GM19455 (cell line): Measurements from ENCODE around the gene EIF2A.
A peak's percentile ranks its signal among the peaks of the same experiment; 100 is the strongest.

ENCODE experiments used
- ATAC-seq: cut with Tn5 transposase; IDR thresholded peaks from one replicate; pipeline ENCODE4 v1.9.1; 2021; ENCODE audit not compliant: unreplicated experiment

EIF2A gene

DNA sequence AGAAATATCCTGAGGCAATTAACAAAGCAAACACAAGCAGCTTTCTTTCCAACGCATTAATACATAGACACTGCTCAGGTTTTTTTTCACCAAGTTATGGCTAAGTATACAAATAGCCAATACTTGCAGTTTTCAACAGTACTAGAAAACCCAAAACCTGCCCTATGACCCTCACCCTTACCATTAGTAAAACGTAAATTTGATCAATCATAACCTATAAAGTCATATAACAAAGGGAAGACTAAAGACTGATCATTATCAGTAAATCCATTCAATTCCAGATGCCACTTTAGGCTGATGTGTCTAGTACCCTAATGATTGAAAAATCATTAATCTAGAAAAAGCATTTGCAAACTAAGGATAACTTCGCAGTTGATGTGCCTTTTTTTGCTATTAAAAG lies 3.5 kb upstream of the EIF2A start:
- ATAC-seq = no peak

- no peak for ATAC-seq
Observed at GRCh38 chr3:150543531-150543930, 3.1 kb upstream of the EIF2A start.

GRCh38 chr3:150544041-150544440 lies 2.5 kb upstream of the EIF2A start:
- no peak for ATAC-seq

DNA sequence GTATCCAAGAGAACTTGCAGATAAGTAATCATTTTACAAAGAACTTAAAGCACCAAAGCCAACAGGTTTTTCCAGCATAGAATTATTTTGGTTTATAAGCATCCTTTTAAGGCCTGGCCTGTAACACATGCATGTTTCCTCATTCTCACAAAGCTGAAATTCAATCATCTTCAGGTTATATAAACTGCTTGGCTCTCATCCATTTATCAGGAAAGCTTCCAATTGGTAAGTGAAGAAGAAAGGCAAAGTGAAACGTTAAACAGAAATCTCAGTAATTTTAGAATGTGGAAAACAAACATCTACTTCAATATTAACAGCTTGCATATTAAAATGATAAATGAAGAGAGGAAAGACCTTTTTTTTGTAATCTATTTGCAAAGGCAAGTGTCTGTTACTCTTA lies 1.9 kb upstream of the EIF2A start:
- no peak for ATAC-seq

DNA sequence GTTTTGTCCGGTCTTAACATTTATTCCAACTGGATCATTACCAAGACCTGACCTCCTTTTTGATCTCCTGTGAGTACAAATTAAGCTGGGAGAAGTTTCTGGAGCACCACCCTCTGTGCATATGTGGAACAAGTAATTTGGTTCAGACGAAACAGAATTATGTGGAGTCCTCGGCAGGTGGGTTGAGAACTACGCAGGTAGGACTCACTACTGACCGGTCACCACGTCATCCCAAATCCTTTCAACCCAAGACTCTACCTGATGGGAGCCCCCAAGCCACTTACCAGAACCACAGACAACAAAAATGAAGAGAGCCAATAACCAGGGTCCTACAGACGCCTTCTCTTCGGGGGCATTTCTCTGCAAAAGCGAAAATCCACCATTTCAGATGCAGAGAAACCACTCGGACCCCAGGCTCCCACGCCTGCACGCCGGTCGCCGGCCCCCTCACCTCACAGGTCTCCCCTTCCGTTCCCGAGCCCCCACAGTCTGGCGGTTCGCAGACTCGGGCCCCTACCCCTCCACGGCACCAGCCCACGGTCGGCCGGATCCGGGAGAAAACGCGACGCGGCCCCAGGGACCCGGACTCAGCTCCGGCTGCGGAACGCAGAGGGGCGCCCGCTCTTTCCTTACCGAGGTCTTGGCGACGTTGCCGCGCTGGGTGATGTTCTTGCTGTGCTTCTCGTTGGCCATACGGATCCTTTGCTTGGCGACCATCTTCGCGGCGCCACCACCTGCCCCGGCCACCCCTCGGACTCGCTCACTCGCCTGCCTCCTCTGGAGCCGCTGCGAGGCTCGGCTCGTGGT lies 965 bp upstream of the EIF2A start:
- ATAC-seq = peak; percentile 7

DNA sequence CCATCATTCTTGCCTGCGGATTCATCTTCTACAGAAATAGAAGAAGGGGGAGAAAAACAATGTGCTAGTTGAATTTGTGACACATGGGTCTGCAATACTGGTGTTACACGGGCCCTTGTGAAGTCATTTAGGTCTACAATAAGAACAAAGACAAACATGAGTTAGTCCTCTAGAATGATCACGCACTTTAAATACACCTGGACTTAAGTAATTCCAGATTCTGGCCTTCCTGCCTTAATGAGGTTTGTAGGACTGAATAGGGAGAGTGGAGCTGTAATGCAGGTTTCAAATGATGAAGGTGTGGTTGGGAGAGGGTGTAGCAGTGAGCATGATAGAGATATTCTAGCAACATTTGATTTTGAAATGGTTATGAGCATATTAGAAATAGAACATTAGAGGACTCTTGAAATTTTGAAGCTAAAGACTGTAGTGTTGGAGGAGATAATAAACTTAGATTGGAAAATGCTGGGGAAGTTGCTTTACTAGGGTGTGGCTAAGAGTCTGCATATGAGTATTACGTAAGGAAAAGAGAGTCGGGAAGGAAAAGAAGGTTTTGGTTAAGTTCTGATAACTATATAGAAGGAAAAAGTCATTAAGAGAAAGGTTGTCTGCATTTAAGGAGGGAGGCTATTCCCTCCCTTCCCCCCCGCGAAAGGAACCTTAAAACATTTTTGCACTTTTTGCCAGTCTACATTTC lies 606 bp downstream of the EIF2A start:
- no peak for ATAC-seq

GRCh38 chr3:150555859-150556436 lies 9.4 kb downstream of the EIF2A start:
- ATAC-seq = no peak

DNA sequence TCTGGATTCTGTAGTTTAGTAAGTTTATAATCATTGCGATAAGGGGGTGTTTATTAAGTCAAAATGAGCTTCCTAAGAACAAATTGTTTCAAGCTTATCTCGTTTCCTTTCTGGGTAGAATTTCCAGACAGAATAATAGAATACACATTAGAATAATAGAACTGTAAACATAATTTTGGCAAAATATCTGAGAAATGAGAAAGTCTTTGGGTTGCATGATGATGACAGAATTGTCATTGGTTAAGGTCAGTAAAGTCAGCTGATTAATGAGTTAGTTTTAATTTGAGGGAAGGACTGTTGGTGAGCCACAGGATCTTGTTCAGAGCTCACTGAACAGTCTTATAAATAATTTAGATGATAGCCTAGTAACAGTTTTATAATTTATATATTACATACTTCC lies 10.2 kb downstream of the EIF2A start:
- ATAC-seq = no peak

DNA sequence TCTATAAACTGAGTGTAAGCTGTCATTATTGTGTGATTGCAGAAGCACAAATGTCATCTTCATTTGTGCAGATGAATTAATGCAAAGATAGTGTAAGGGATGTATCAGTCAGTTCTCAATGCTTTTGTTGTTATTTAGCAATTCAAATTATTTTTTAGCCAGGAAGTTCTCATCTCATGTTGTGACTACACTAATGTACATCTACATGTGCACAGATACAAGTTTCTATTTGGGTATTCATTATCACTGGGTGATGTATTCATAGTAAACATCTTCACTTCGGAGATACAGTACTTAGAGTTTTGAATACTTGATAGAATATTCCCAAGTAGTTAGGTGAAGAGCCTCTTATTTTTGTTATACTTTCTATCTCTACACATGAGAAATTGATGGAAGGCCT lies 11.1 kb downstream of the EIF2A start:
- no peak for ATAC-seq

DNA sequence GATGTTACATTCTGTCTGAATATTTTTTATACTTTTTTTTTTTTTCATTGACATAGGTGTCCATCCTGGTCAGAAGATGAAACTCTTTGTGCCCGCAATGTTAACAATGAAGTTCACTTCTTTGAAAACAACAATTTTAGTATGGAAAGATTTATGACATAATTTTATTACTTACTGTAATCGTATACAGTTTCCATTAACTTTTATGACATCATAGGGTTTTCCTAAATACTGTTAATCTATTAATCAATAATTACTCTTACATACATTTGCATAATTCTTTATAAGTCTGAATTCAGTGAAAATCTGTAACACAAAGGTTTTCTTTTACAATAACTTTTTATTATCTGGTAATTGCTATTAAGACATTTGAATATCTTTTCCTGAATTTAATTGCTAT lies 17.7 kb downstream of the EIF2A start:
- no peak for ATAC-seq

DNA sequence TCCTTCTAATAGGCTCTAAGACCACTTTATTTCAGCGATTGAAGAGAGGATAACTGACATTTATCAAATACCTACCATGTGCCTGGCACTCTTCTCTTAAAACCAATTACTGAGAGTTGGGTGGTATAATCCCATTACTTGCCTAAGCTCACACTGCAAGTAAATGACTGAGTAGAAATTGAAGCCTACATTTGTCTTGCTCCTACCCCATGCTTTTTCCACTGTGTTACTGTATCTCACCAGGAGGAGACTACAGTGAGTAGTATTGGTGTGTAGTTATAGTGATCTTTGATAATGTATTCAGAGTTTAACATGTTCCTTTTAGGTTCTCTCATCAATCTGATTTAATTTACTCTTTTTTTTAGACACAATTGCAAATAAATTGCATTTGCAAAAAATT lies 20.7 kb downstream of the EIF2A start:
- ATAC-seq = no peak

GRCh38 chr3:150577855-150578254 lies 31.3 kb downstream of the EIF2A start:
- ATAC-seq = no peak

- ATAC-seq = no peak
Observed at GRCh38 chr3:150581174-150581573, 34.6 kb downstream of the EIF2A start.

DNA sequence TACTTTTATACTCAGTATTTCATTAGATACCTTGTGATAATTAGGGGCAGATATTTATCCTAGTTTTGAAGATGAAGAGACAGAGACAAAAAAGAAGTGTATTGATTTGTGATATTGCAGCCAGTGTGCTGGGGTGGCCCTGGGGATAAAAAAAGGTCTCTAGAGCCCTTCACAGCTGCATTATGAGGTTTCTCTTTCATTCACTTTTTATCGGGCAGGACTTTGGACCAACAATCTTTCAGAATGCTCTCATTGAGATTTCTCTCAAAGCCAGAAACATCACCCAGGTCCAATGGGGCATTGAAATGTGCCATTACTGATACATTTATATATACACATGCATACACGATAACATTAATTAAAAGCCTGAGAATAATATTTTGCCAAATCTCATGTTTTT lies 36.0 kb downstream of the EIF2A start:
- peak; percentile 74 for ATAC-seq

DNA sequence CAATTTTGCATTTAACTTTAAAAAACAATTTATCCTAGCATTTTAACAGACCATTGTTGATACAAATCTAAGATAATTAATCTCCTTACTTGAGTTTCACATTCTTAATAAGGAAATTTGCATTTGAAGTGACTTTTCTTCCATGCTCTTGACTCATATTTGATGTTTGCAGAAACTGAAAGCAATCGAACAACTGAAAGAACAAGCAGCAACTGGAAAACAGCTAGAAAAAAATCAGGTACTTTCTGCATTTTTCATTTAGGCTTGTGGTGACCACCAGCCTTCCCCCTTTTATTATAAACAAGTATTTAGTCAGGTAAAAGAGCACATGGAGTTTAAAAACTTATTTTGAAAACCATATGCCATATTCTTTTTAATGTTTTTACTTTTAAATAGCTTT lies 36.4 kb downstream of the EIF2A start:
- no peak for ATAC-seq

DNA sequence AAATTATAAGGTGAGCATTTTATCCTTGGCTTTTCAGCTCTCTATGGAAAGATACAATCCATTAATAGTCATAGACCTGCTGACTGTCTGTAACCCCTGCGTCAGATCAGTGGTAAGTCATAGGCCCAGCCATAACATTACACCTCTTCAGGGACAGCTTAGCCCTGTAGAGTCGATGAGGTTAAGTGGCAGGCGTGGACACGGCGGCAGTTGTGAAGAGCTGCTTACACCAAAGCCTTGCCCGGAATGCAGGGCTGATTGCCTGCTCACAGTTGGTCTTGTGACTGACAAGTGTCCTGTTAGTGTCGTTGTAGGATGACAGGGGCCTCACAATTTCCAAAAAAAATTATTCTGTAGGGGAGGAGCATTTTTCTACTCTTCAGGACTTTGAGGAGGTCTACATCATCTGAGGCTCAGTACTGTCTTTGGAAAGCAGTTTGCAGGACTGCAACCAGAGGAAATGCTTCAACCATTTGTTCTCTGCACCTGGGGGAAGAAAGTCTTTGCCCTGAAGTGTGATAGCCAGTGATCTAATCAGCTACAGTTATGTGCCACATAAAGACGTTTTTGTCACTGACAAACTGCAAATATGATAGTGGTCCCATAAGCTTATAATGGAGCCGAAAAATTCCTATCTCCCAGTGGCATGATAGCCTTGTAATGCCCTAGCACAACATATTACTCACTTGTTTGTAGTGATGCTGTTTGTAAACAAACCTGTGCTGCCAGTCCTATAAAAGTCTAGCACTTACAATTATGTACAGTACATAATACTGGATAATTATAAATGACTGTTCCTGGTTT lies 41.6 kb downstream of the EIF2A start:
- ATAC-seq = no peak

GRCh38 chr3:150589759-150590158 lies 43.2 kb downstream of the EIF2A start:
- ATAC-seq = no peak

DNA sequence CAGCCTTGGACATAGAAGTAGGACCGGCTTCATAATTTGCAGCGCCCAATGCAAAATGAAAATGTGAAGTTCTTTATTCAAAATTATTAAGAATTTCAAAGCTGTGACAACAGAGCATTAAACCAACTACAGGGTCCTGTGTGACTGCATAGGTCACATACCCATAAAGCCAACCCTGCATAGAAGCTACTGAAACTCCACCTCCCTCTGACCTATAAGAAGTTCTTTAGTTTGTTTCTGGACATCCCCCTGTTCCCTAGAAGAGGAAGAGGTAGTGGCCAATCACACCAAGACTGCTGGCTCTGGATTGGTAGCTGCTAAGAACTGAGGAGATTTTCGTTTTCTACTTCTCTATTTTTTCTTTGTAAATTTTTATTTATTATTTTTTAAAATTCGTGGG lies 47.6 kb downstream of the EIF2A start:
- ATAC-seq = no peak

DNA sequence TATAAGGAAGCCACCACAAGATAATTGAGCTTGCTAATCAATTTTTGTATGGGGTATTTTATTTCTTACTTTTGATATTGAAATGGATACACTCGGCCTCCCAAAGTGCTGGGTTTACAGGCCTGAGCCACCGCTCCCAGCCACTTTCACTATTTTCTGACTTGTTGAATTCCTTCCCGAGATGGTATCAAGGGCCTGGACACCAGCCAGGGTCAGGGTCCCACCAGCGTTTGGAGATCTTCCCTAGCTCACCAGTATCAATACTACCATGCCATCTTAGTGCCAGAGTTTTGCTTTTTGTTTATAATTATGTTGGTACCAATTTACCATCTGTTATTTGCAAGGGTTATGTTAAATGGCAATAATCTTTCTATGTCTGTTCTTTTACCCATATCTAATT lies 51.1 kb downstream of the EIF2A start:
- no peak for ATAC-seq

GRCh38 chr3:150599611-150600297 lies 53.2 kb downstream of the EIF2A start:
- no peak for ATAC-seq
